H1 (cell line): Measurements from ENCODE around the gene CYB5B. TPM values are rescaled to one million over a fixed set of nuclear protein-coding genes. Genes with fewer than 3 reads are reported as not detected.

Experiments
- CTCF ChIA-PET: fragments of 300-600 bp; sonication (Branson Sonifier 250); formaldehyde crosslinking; loops from one replicate; lab custom pipeline; 2021; ENCODE audit not compliant: partially characterized antibody; lab: Charles Lee
- POLR2A ChIA-PET: fragments of 300-600 bp; sonication (Branson Sonifier 250); formaldehyde crosslinking; loops from one replicate; lab custom pipeline; 2021; ENCODE audit warnings: inconsistent platforms; ENCODE audit not compliant: partially characterized antibody; lab: Charles Lee
- DNase-seq, 2 experiments: peaks; one replicate each; pipeline versions ENCODE4 v3.0.0 to v3.0.0-alpha.2; 2010 to 2022; ENCODE audit warnings: low spot score in 2 of 2, low read depth in 1 of 2, mixed read lengths in 1 of 2
- FAIRE-seq: peaks from 2 replicates; lab custom pipeline; 2011; peaks lifted over from hg19 to GRCh38; lab: Jason Lieb, UNC
- H2AFZ ChIP-seq: 2 replicates; pipeline ENCODE4 v1.8.1; 2012; ENCODE audit warnings: low read length, inconsistent platforms
- H2AK5ac ChIP-seq: 2 replicates; pipeline ENCODE4 v1.6.1; 2013; ENCODE audit warnings: low read depth, low read length
- H2BK120ac ChIP-seq: replicated peaks from 2 replicates; pipeline ENCODE3; 2013; ENCODE audit warnings: low read depth, low read length, inconsistent platforms
- H2BK12ac ChIP-seq: 2 replicates; pipeline ENCODE4 v1.6.1; 2013; ENCODE audit warnings: low read depth, low read length
- H2BK15ac ChIP-seq: 2 replicates; pipeline ENCODE4 v1.6.1; 2013; ENCODE audit warnings: low read length
- H2BK20ac ChIP-seq: 2 replicates; pipeline ENCODE4 v1.6.1; 2013; ENCODE audit warnings: low read length
- H2BK5ac ChIP-seq: 2 replicates; pipeline ENCODE4 v1.6.1; 2013; ENCODE audit warnings: low read depth, low read length
- H3K14ac ChIP-seq: 2 replicates; pipeline ENCODE4 v1.6.1; 2013; ENCODE audit warnings: inconsistent platforms; ENCODE audit not compliant: insufficient read length
- H3K18ac ChIP-seq: 2 replicates; pipeline ENCODE4 v1.6.1; 2013; ENCODE audit warnings: low read length; ENCODE audit errors: extremely low read depth
- H3K23ac ChIP-seq: 2 replicates; pipeline ENCODE4 v1.6.1; 2013; ENCODE audit warnings: inconsistent platforms; ENCODE audit not compliant: insufficient read length
- H3K23me2 ChIP-seq: 2 replicates; pipeline ENCODE4 v1.6.1; 2013; ENCODE audit warnings: low read depth, low read length
- H3K27ac ChIP-seq: 2 replicates; pipeline ENCODE4 v1.6.1; 2011; ENCODE audit warnings: low read depth, low read length, inconsistent platforms
- H3K27me3 ChIP-seq, 4 experiments: replicated peaks in 1 of 4; 1 replicate in 1 of 4; 2 replicates in 3 of 4; pipeline versions ENCODE4 v1.6.1 to v1.8.1; 2011 to 2013; ENCODE audit warnings: low read length in 3 of 4, mild to moderate bottlenecking in 3 of 4, inconsistent platforms in 2 of 4, mixed read lengths in 2 of 4, moderate library complexity in 1 of 4; ENCODE audit not compliant: control insufficient read depth in 3 of 4, insufficient read depth in 3 of 4; ENCODE audit errors: extremely low read depth in 1 of 4
- H3K36me3 ChIP-seq, 4 experiments: 2 replicates each; pipeline versions ENCODE4 v1.6.1 to v1.8.1; 2011 to 2013; ENCODE audit warnings: mild to moderate bottlenecking in 4 of 4, low read length in 3 of 4, moderate library complexity in 2 of 4, control low read depth in 1 of 4, inconsistent platforms in 1 of 4; ENCODE audit not compliant: insufficient read depth in 4 of 4, control insufficient read depth in 2 of 4
- H3K4ac ChIP-seq: replicated peaks from 2 replicates; pipeline ENCODE3; 2013; ENCODE audit warnings: low read length, low read depth, mixed read lengths, inconsistent platforms; ENCODE audit not compliant: insufficient read length
- H3K4me1 ChIP-seq, 4 experiments: replicated peaks in 1 of 4; 1 replicate in 1 of 4; 2 replicates in 3 of 4; pipeline versions ENCODE4 v1.6.1 to v1.8.1; 2011 to 2013; ENCODE audit warnings: low read length in 3 of 4, inconsistent platforms in 2 of 4, mixed read lengths in 1 of 4; ENCODE audit not compliant: insufficient read depth in 4 of 4, control insufficient read depth in 3 of 4
- H3K4me2 ChIP-seq, 2 experiments: 2 replicates each; pipeline versions ENCODE4 v1.6.1 to v1.8.1; 2011 to 2013; ENCODE audit warnings: low read depth in 2 of 2, low read length in 2 of 2, control low read depth in 1 of 2, inconsistent platforms in 1 of 2, mild to moderate bottlenecking in 1 of 2; ENCODE audit not compliant: insufficient read depth in 1 of 2
- H3K4me3 ChIP-seq, 4 experiments: fragments of 200-600, 300-600 bp in 1 of 4; sonication (generic), shearing (Covaris generic), sonication (Bioruptor Twin) in 1 of 4; 2 replicates each; pipeline versions ENCODE4 v1.5.1 to v1.8.1; 2011 to 2016; ENCODE audit warnings: low read length in 4 of 4, low read depth in 3 of 4, control low read depth in 2 of 4, inconsistent platforms in 2 of 4, mild to moderate bottlenecking in 2 of 4, mixed read lengths in 1 of 4, moderate library complexity in 1 of 4; ENCODE audit not compliant: insufficient read depth in 2 of 4; ENCODE audit errors: extremely low read depth in 1 of 4
- H3K56ac ChIP-seq: replicated peaks from 2 replicates; pipeline ENCODE3; 2013; ENCODE audit warnings: low read depth, mild to moderate bottlenecking, mixed read lengths, low read length, inconsistent platforms; ENCODE audit not compliant: insufficient read length
- H3K79me1 ChIP-seq: 2 replicates; pipeline ENCODE4 v1.6.1; 2013; ENCODE audit warnings: low read depth, low read length, control low read depth
- H3K79me2 ChIP-seq, 2 experiments: 2 replicates each; pipeline versions ENCODE4 v1.6.1 to v1.8.1; 2012 to 2013; ENCODE audit warnings: low read length in 2 of 2, mild to moderate bottlenecking in 2 of 2, inconsistent platforms in 1 of 2; ENCODE audit not compliant: insufficient read depth in 2 of 2, control insufficient read depth in 1 of 2
- H3K9ac ChIP-seq, 4 experiments: replicated peaks in 1 of 4; 1 replicate in 1 of 4; 2 replicates in 3 of 4; pipeline versions ENCODE4 v1.6.1 to v1.8.1; 2011 to 2013; ENCODE audit warnings: low read depth in 3 of 4, low read length in 3 of 4, control low read depth in 2 of 4, mild to moderate bottlenecking in 2 of 4, moderate library complexity in 2 of 4, inconsistent platforms in 1 of 4; ENCODE audit errors: extremely low read depth in 1 of 4
- H3K9me3 ChIP-seq, 2 experiments: 2 replicates each; pipeline versions ENCODE4 v1.6.1 to v1.8.1; 2012 to 2013; ENCODE audit warnings: mild to moderate bottlenecking in 2 of 2, moderate library complexity in 2 of 2, control low read depth in 1 of 2, inconsistent platforms in 1 of 2, low read depth in 1 of 2, low read length in 1 of 2, mixed read lengths in 1 of 2; ENCODE audit not compliant: insufficient read depth in 2 of 2
- H4K20me1 ChIP-seq, 2 experiments: replicated peaks in 1 of 2; 2 replicates each; pipeline versions ENCODE3 to v1.8.1; 2011 to 2013; ENCODE audit warnings: inconsistent platforms in 2 of 2, low read length in 2 of 2, mild to moderate bottlenecking in 1 of 2; ENCODE audit not compliant: insufficient read depth in 2 of 2, control insufficient read depth in 1 of 2
- H4K5ac ChIP-seq: 2 replicates; pipeline ENCODE4 v1.6.1; 2013; ENCODE audit warnings: low read length, low read depth, mixed read lengths, inconsistent platforms; ENCODE audit not compliant: insufficient read length
- H4K8ac ChIP-seq: 2 replicates; pipeline ENCODE4 v1.8.0; 2013; ENCODE audit warnings: mild to moderate bottlenecking, moderate library complexity, low read length, inconsistent platforms; ENCODE audit not compliant: insufficient read depth; ENCODE audit errors: extremely low read depth
- H4K91ac ChIP-seq: replicated peaks from 2 replicates; pipeline ENCODE3; 2013; ENCODE audit warnings: low read length, mixed read lengths, inconsistent platforms; ENCODE audit not compliant: insufficient read length
- ATF2 ChIP-seq: IDR thresholded peaks from 2 replicates; pipeline ENCODE4 v1.6.1; 2012; ENCODE audit warnings: low read length, inconsistent platforms
- CTCF ChIP-seq, 3 experiments: IDR thresholded peaks; 1 replicate in 2 of 3; 2 replicates in 1 of 3; pipeline versions ENCODE4 v1.5.1 to v1.6.1; 2011; ENCODE audit warnings: low read length in 3 of 3, mild to moderate bottlenecking in 3 of 3, inconsistent platforms in 2 of 3, low read depth in 1 of 3, moderate library complexity in 1 of 3; ENCODE audit not compliant: insufficient read depth in 1 of 3; ENCODE audit errors: control extremely low read depth in 1 of 3
- GTF2F1 ChIP-seq: IDR thresholded peaks from 2 replicates; pipeline ENCODE4 v1.6.1; 2012; ENCODE audit warnings: low read depth, low read length, improper control_type of control experiment, borderline replicate concordance
- JUN ChIP-seq: IDR thresholded peaks from 2 replicates; pipeline ENCODE4 v1.6.1; 2011; ENCODE audit warnings: low read depth, mild to moderate bottlenecking, improper control_type of control experiment, low read length
- KDM4A ChIP-seq: IDR thresholded peaks from one replicate; pipeline ENCODE4 v1.7.1; 2012; ENCODE audit warnings: low read depth, mild to moderate bottlenecking, moderate library complexity, low read length, inconsistent platforms; ENCODE audit not compliant: severe bottlenecking
- RFX5 ChIP-seq: IDR thresholded peaks from 2 replicates; pipeline ENCODE4 v1.6.1; 2011; ENCODE audit warnings: low read depth, low read length, improper control_type of control experiment, borderline replicate concordance
- TCF12 ChIP-seq: IDR thresholded peaks from 2 replicates; pipeline ENCODE4 v1.6.1; 2011; ENCODE audit warnings: low read depth, mild to moderate bottlenecking, low read length
- TEAD4 ChIP-seq: IDR thresholded peaks from 2 replicates; pipeline ENCODE4 v1.6.1; 2012; ENCODE audit warnings: low read depth, low read length, inconsistent platforms, mixed read lengths
- USF2 ChIP-seq: IDR thresholded peaks from 2 replicates; pipeline ENCODE4 v1.6.1; 2011; ENCODE audit warnings: low read length, improper control_type of control experiment
- WGBS, 2 experiments: shearing (Covaris generic) in 1 of 2; methylation state at CpG; one replicate each; pipeline versions ENCODE4 v1.1.6 to v1.1.7; 2013 to 2015; ENCODE audit warnings: low lambda C conversion rate in 2 of 2, mixed read lengths in 2 of 2, inconsistent platforms in 1 of 2, low coverage in 1 of 2, missing lambda C conversion rate in 1 of 2; ENCODE audit not compliant: insufficient replicate concordance in 2 of 2, insufficient coverage in 1 of 2, insufficient read length in 1 of 2; ENCODE audit errors: extremely low coverage in 1 of 2, missing lambda C conversion rate in 1 of 2; 5-methylcytosine and 5-hydroxymethylcytosine counted together
- polyA plus RNA-seq, 7 experiments: library from polyadenylated mRNA; depleted of rRNA in 3 of 7; stranded (reverse) in 5 of 7; unstranded in 2 of 7; fragments of >200 nt in 5 of 7; fragments of 200-250 nt in 2 of 7; gene quantifications; 1 replicate in 5 of 7; 2 replicates in 1 of 7; 4 replicates in 1 of 7; pipeline versions ENCODE4 v1.2.1 to v1.2.3, GENCODE V29; 2011 to 2013; ENCODE audit warnings: missing spikeins in 2 of 7, mixed read lengths in 2 of 7
- total RNA-seq: library from RNA; stranded (reverse); fragmentation: NEBNext Ultra II Directional; extraction: Animal tissue kit (Norgen Biotek cat#: 25700); gene quantifications from 2 replicates; pipeline ENCODE4 v1.2.1, GENCODE V29; 2021

Gene CYB5B
- total and polyA plus RNA-seq, 2 of the 8 experiments (the other 6 are each of a cell fraction or from before 2014, with no cell fraction given): 108 to 127 TPM

GRCh38 chr16:69500496-69500895 lies 76.1 kb downstream of the CYB5B start:
- no peak overlapping the region for H3K14ac ChIP-seq
- no peak overlapping the region for H4K91ac ChIP-seq
- ChIA-PET CTCF (interaction anchor here (1.0 kb wide), 1 partner anchor 102 kb away, joined by 3 read pairs; no protein-coding TSS in a partner anchor), POLR2A (no interaction called here)
- H3K4ac ChIP-seq: no peak overlapping the region
- H2BK20ac ChIP-seq: no peak overlapping the region
- no peak overlapping the region for H4K5ac ChIP-seq
- no peak overlapping the region for H2AK5ac ChIP-seq
- H3K4me2 ChIP-seq: no peak overlapping the region
- no peak overlapping the region for H3K4me3 ChIP-seq
- H2BK120ac ChIP-seq: no peak overlapping the region
- no peaks in the 10 kb centered on the region for H3K79me2 ChIP-seq
- no peaks in the 10 kb centered on the region for H3K36me3 ChIP-seq
- no peak overlapping the region for H3K23ac ChIP-seq
- H2BK12ac ChIP-seq: no peak overlapping the region
- H3K27me3 ChIP-seq: no peaks in the 10 kb centered on the region
- H4K8ac ChIP-seq: peak overlapping the region; percentile 39; the same call in 1 of the 2 replicates
- FAIRE-seq (no peak), DNase-seq (no peak)
- H3K27ac ChIP-seq: no peak overlapping the region
- no peaks in the 10 kb centered on the region; a peak in 1 of 7 replicates for H3K4me1 ChIP-seq
- no peak overlapping the region for H2AFZ ChIP-seq
- no peak overlapping the region for H2BK5ac ChIP-seq
- no peaks in the 10 kb centered on the region for H3K9me3 ChIP-seq
- H2BK15ac ChIP-seq: no peak overlapping the region; the same call in 1 of the 2 replicates
- no peak overlapping the region for H3K9ac ChIP-seq
- H4K20me1 ChIP-seq: no peaks in the 10 kb centered on the region
- H3K23me2 ChIP-seq: no peaks in the 10 kb centered on the region
- no peaks in the 10 kb centered on the region for H3K79me1 ChIP-seq
- H3K18ac ChIP-seq: no peak overlapping the region
- WGBS, 2 experiments: 91% methylated on average over 4 of the region's 4 CpGs; no CpG with 5 or more reads in 1 of the 2 experiments
- H3K56ac ChIP-seq: no peak overlapping the region
- TF ChIP-seq TCF12 (no peak), ATF2 (no peak), USF2 (no peak), CTCF (IDR thresholded peaks at IDR 0.05; ENCODE audit: control extremely low read depth in 1 of 3, insufficient read depth in 1 of 3, low read depth in 1 of 3, low read length in 3 of 3) (no peak), GTF2F1 (no peak), TEAD4 (no peak), RFX5 (no peak), KDM4A (no peak), JUN (no peak)
